HG03558 (cell line): ENCODE results near the gene GRID1.
A peak's percentile ranks its signal among the peaks of the same experiment; 100 is the strongest.

Source experiments
- ATAC-seq: cut with Tn5 transposase; IDR thresholded peaks from one replicate; pipeline ENCODE4 v1.9.1; 2021; ENCODE audit warnings: moderate number of reproducible peaks; ENCODE audit not compliant: unreplicated experiment; ENCODE audit errors: extremely low read depth

GRID1 gene

GRCh38 chr10:85638797-85639196 lies 727.8 kb downstream of the GRID1 start:
- no peak for ATAC-seq

GRCh38 chr10:85635650-85636049 lies 730.9 kb downstream of the GRID1 start:
- ATAC-seq: no peak

DNA sequence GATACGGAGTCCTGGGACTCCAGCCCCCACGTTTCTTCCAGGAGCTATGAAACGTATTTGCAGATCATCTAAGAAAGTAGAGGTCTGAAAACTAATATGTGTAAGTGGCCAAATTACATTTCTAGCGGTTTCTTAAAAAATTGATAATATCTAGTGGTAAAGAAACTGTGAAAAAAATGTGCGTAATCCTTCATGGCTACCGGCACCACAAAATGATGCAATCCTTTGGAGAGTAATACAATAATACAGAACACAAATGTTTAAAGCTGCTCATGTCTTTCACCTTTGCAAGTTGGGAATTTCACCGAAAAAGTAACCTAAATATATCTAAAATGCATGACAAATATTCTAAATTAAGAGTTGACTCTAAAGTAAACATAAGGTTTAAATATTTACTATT lies 742.1 kb downstream of the GRID1 start:
- ATAC-seq: no peak

DNA sequence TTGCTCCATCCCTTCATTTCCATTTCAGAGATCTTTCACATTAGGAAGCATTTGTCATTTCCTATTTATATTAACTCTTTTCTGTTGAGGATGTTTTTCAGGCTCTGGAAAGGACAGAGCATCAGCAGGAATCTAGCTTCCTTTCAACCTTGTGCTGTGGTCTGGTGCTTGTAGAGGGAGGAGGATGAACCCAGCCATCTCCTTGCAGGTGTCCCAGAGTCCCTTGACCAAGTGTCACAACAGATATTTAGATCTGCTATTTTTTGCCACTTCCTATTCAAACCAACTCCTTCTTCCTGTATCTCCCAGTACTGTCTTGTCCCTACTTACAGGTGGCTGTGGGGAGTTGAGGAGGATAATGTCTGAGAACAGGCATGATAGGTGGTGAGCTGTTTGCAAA lies 742.8 kb downstream of the GRID1 start:
- no peak for ATAC-seq

DNA sequence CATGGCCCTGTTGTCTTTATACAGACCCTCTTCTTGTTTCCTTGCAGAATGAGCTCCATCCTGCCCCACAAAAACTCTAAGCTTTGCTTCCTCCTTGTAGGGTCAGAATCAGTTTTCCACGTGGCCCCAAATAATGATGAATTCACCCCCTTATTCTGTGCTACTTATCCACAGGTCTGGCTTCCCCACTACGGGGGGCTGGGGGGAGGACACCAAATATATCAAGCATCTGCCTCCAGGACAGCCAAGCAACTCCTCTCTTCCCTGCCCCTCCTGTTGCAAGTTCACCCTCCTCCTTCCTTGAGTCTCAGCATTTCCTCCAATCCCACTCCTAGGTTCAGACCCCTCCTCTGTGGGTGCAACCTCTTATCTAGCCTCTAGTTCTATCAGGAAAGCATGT lies 743.3 kb downstream of the GRID1 start:
- ATAC-seq: no peak

DNA sequence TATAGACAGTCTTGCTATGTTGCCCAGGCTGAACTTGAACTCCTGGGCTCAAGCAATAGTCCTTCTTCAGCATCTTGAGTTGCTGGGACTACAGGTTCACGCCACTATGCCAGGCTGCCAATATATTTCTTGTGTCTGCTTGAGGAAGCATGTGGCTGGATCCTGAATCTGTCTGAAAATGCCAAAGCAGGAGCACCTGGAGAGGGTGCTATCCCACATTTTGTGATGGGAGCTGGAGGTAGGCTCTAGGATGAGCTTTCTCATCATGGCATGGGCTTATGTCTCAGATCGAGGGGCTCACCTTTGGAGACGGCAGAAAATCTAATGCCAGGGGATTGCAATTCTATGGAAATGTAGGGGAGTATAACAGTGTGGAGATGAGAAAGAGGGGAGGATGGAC lies 744.2 kb downstream of the GRID1 start:
- ATAC-seq: no peak

DNA sequence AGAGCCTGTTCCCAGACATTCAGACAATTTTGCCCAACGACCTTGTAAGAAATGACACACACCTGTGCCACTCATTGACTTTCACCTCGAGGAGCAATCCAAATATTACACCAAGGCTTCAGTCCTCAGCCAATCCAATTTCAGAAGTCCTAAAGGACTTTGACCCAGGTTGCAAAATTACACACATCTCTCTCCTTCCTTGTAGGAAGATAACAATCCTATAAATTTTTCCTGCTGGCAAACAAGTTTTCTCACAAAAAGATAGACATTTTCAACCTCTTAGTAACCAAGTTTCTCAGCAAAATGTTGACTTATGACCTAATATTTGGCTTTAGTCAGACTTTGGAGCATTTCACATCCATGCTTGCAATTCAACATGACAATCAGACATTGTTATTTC lies 745.0 kb downstream of the GRID1 start:
- ATAC-seq: no peak

- ATAC-seq: no peak
These were observed 745.8 kb downstream of the GRID1 start for GRCh38 chr10:85620807-85621206.

- ATAC-seq: no peak
These were observed 746.8 kb downstream of the GRID1 start for GRCh38 chr10:85619832-85620231.

- ATAC-seq: no peak
These were observed 747.8 kb downstream of the GRID1 start for GRCh38 chr10:85618841-85619240.

- no peak for ATAC-seq
These were observed 748.6 kb downstream of the GRID1 start for GRCh38 chr10:85617751-85618546.

DNA sequence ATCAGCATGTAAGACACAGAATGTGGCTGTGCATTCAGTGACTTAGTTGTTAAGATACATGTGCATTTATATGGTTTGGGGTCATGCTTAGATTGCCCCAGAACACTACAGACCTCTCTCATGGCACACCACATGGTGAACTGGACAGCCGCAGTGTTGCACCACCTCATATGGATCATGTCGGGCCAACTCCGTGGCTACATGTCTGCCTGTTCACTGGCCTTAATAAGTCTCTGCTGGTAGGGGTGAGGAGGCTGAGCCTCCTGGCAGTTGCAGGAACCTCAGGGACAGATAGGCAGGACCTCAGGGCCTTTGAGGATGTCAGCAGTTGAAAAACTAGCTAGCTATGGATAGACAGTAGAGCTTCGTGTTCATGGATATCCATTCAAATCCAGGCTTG lies 751.0 kb downstream of the GRID1 start:
- ATAC-seq: no peak

GRCh38 chr10:85614981-85615380 lies 751.6 kb downstream of the GRID1 start:
- ATAC-seq: no peak

GRCh38 chr10:85614566-85614965 lies 752.0 kb downstream of the GRID1 start:
- ATAC-seq: no peak

- no peak for ATAC-seq
These were observed 753.2 kb downstream of the GRID1 start for GRCh38 chr10:85613391-85613790.

DNA sequence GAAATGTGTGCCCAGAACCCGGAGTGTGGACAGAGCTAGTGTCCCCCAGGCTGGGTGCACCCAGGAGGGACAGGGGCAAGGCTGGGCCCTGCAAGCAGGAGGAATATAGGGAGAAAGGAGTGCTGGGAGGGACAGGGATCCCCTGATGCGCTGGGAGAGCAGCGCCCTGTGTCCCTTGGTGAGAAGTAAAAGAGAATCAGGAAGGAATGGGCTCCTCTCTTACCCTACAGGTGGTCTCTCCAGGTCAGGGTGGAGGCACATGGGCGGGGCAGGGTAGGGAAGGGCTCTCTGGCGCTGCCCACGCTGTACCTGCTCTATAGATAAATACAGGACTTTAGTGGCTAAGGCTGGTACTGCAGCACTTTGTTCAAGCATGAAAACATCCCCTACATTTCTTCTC lies 753.8 kb downstream of the GRID1 start:
- peak; percentile 1 for ATAC-seq

GRCh38 chr10:85612378-85612775 lies 754.2 kb downstream of the GRID1 start:
- peak; percentile 81 for ATAC-seq

DNA sequence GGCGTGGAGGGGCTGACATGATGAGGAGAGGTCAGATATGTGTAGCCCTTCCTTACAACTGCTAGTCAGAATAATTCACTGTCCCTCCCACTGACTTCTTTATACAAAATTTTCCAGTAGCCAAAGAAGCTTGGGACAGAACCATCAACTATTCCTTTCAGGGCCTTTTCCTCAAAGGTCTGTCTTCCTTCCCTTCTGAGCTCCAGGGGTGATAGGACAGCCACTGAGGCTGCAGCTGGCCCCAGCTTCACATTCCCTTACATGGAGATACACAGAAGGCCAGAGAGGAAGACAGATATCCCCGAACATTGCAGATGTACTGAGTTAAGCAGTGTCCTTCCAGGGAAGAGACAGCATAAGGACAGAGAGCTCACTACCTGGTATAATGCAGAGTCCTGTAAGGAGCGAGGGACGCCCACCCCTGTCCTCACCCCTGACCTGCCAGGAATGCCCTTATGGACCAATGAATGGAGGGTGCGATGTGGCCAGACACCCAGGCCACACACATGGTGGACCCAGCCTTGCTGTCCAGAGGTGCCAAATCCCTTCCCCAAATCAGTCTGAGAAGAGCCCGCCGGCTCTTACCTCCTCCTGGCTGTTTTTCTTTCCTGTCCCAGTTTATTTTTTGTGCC lies 754.7 kb downstream of the GRID1 start:
- no peak for ATAC-seq

- ATAC-seq: no peak
These were observed 755.4 kb downstream of the GRID1 start for GRCh38 chr10:85611093-85611740.

DNA sequence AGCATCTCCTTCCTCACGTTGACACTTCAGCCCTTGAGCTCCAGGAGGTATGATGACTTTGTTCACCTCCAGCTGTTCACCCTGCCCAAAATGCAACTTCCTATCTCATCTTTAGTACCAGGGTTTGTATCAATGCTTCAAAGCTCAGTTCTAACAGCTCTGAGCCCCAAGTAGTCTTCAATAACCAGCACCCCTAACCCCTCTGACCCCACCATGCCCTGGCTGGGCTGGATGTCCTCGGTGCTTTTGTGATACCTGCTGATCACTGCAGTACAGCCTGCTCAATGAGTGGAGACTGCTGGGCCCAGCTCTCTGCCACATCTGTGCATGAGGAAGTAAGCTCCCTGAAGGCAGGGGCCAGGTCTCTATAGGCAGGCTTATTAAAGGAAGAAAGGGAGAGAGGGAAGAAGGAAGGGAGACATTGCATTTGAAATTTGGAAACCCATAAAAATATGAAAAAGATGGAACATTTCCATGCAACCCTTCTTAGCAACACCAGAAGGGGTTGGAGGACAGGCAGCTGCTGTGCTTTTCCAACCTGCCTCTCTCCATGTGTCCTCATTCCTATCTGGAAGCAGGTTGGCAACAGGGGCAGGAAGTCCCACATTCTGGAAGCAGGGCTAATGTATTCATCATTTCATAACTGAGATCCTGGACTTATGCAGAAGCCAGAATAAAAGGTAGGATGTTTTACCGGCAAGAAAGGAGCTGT lies 756.1 kb downstream of the GRID1 start:
- ATAC-seq: no peak

DNA sequence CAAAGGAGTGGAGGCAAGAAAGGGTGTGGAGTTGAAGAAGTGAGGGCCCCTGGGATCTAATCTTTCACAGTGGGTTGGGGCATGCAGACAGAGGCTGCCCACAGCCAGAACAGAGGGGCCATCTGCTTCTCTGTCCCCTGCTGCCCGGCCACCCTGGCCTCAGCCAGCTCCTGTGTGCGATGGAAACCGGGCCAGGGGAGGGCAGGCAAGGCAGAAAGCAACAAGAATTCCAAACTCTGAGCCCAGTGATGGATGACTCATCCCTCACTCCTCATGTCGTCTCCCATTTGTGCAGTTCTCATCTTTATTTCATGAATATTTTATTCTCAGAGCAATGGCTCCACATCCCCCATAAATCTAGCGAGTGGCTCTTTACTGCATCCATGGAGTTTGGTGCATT lies 757.1 kb downstream of the GRID1 start:
- ATAC-seq: no peak
